Hematopoietic multipotent progenitor cell treated with erythropoietin and hydrocortisone succinate and interleukin-3 and kit ligand, for 4 days (in vitro differentiated cells): ENCODE data around the gene SCAF11.

Source experiments
- DNase-seq: peaks from one replicate; pipeline ENCODE4 v3.0.0-alpha.2; 2015

Gene SCAF11

GRCh38 chr12:45915405-45915804, 75.0 kb downstream of the SCAF11 start:
- no peak for DNase-seq

DNA sequence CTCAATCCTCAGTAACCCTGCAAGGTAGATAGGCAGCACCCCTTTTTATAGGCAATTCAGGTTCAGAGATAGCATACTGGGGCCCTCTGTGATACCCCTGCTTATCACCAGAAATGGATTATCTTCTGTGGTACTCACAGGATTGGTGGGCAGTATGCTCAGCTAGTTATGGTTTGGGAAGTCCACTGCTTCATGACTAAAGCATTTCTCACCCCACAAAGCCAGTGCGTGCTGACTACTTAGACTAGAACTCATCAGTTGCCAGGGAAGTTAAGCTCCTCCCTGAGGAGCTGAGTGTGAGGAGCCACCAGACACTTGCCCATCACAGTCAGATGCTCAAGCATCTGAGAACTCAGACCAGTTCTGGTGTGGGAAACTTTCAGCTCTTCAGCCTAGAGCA, 76.3 kb downstream of the SCAF11 start:
- DNase-seq = peak; percentile 29

DNA sequence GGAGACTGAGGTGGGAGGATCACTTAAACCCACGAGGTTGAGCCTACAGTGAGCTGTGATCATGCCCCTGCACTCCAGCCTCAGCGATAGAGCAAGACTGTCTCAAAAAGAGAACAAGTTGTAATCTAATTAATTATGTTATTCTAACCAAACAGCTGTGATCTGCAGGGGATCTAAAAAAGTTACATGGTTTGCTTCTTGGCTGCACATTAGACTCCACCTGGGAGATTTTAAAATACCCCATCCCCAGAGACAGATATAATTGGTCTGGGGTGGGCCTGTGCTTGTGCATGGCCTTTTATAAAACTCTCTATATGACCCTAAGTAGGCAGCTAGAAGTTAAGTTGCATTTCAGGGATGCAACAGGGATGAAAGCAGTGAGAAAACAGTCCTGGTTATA, 76.7 kb downstream of the SCAF11 start:
- DNase-seq = no peak

GRCh38 chr12:45912774-45913173, 77.6 kb downstream of the SCAF11 start:
- DNase-seq = no peak

GRCh38 chr12:45909041-45909713, 81.2 kb downstream of the SCAF11 start:
- DNase-seq = no peak

DNA sequence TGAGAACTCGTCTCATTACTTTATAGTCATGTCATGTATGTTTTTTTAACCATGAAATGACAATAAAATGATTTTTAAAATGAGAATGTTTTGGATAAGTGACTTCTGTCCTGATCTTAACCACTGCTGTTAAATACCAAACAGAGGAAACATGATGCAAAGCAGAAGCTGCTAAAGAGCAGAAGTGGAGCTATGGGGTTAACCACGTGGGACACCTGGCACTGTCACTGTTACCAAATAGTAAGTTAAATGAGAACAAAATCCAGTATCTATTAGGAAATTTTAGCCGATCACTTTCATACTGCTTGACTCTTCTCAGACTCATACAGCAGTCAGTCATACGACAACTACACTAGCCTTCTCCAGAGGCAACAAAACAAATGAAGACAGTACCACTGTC, 82.4 kb downstream of the SCAF11 start:
- peak; percentile 58 for DNase-seq

DNA sequence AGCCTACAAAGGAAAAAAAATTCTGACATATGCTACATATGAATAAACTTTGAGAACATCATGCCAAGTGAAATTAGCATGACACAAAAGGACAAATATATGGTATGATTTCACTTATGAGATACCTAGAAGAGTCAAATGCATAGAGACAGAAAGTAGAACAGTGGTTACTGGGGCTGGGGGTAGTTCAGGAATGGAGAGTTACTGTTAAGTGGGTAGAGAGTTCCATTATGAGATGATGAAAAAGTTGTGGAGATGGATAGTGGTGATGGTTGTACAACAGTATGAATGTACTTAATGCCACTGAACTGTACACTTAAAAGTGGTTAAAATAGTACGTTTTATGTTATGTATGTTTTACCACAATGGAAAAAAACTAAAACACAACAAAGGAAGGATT, 92.3 kb downstream of the SCAF11 start:
- no peak for DNase-seq

- no peak for DNase-seq
These were observed 94.4 kb downstream of the SCAF11 start for GRCh38 chr12:45895961-45896360.

- DNase-seq = peak; percentile 35
These were observed 97.1 kb downstream of the SCAF11 start for GRCh38 chr12:45893240-45893639.

DNA sequence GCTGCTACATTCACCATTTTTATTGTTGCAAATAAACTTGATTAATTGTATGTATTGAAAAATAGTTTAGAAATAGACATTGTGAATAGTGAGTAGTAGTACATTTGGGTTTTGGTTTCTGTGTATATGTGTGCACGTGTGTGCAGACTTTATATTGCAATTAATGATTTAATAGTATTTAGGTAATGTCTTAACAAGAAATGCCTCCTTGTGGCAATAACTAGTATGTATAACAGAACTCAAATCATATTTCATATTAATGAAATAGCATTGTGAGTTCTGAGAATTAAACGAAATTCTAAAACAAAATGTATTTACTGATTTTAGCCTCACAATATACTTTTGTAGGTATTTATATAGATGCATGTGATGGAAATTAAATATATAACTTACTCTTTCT, 100.1 kb downstream of the SCAF11 start:
- peak; percentile 19 for DNase-seq

DNA sequence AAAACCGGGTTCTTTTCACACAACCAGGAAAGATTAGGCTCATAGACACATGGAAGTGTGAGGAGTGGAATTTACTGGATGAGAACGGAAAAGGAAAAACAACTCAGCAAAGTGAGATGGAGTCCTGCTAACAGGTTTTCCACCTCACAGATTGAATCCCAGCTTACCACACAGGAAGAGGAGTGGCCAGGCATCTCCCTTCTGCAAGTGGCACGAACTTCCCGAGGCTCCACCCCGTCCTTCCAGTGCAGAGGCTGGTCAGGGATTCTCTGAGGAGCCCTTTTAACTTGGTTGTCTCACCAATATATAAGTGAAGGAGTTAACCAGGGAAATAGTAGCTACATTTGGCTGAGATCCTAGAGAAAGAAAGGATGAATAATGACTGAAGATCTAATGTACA, 102.8 kb downstream of the SCAF11 start:
- no peak for DNase-seq

DNA sequence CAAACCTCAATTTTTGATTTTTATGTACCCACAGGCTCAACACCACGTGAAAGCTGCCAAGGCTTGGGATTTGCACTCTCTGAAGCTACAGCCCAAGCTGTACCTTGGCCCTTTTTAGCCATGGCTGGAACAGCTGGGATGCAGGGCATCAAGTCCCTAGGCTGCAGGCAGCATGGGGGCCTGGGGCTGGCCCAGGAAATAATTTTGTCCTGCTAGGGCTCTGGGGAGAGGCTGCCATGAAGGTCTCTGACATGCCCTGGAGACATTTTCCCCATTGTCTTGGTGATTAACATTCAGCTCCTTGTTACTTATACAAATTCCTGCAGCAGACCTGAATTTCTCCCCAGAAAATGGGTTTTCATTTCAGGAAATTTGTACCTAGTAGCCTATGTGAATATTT, 103.7 kb downstream of the SCAF11 start:
- DNase-seq = no peak

DNA sequence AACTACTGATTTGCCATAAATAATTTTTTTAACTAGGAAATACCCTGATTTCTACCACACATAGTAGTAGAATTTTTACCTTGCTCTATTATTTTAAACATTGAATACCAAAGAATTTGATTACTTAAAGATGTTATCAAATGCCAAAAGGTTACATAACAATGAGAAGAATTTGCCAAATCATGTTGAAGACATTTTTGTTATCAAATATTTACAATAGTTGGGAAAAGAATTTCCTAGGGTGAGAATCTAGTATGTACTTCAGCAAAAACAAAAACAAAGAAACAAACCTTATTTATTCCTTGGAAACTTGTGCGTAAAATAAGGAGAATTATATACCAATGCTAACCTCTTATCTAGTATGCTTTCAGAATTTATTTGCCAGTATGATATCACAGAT, 107.2 kb downstream of the SCAF11 start:
- DNase-seq = no peak

DNA sequence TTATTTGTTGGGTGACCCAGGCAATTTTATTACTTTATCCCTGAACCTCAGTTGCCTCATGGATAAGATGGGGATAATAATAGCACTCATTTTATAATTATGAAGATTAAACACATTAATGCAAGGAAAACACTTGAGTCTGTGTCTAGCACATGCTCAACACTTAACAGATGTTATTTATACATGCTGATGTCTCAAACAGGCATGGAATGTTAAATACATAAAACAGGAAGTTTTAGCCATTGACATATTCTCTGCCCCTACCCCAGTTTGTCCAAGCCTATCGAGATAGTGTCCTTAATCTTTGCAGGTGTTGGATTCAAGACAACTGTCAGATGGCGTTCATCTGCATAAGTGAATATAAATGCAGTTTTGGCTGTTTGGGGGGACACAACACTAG, 109.8 kb downstream of the SCAF11 start:
- DNase-seq = no peak

DNA sequence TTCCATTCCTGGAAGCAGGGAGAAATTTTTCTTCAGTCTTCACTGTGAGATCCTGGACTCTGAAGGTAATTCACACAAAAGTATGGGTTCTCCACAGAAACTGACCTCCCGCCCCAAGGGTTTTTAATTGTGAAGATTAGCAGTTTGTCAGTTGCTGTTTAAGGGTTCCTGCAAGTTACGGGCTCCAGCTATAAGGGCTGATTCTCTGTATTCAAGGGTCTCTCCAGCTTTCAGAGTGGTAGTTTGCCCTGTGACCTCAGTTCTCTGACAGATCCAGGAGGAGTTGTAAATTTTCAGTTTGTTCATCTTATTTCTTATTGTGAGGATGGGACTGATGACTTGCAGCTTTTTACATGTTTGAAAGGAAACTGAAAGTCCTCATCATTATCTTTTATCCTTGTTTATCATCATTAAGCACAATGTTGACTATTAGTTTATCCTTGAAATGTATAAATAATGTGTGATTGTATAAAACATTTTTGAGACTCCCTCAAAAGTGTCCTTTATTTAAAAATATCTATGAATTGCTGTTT, 110.9 kb downstream of the SCAF11 start:
- DNase-seq = peak; percentile 10

DNA sequence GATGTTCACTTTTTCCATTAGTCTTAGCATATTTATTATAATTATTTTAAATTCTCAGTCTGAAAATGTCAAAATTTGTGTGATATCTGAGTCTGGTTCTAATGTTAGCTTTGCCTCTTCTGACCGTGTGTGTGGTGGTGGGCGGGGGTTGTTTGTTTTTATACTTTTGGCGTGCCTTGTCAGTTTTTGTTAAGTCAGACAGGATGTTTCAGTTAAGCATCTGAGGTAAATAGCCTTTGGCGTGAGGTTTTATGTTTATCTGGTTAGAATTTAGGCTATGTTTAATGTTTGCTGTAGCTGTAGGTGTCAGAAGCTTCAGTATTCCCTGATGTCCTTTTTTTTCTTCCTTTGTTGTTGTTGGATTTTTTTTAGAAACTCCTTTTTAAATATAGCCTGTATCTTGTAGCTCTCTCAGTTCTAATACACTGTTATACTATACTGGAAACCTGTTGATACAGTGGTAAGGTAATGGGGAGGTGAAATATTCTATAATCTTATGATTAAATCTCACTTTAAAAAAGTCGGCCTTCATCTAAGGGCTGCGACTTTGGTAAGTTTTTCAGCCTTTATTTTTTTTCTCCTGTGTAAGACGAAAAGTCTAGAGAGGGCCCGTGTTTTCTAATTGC, 111.6 kb downstream of the SCAF11 start:
- peak; percentile 49 for DNase-seq

DNA sequence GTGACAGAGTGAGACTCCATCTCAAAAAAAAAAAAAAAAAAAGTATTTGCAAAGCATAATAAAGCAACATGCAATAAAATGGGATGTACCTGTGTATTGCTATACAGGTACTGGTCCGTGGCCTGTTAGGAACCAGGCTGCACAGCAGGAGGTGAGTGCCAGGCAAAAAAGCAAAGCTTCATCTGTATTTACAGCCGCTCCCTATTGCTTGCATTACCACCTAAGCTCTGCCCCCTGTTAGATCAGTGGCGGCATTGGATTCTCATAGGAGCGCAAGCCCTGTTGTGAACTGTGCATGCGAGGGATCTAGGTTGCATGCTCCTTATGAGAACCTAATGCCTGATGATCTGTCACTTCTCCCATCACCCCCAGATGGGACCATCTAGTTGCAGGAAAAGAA, 113.3 kb downstream of the SCAF11 start:
- no peak for DNase-seq

GRCh38 chr12:45872446-45872845, 117.9 kb downstream of the SCAF11 start:
- DNase-seq = peak; percentile 57
